CD4-positive, alpha-beta T cell (primary cell): ENCODE measurements around the gene MAPK13. TPM values are rescaled to one million over a fixed set of nuclear protein-coding genes. Genes with fewer than 3 reads are reported as not detected.

ENCODE experiments used
- ATAC-seq: fragments of 200-7000 bp; cut with Tn5 transposase; one replicate; pipeline ENCODE4 v1.10.0; 2022; ENCODE audit warnings: mild to moderate bottlenecking; ENCODE audit not compliant: poor library complexity
- CTCF ChIA-PET: fragments of 350-600 bp; sonication (Branson Sonifier 250); formaldehyde crosslinking; loops from one replicate; lab custom pipeline; 2021; ENCODE audit warnings: antibody characterized with exemption, inconsistent platforms; lab: Charles Lee
- POLR2A ChIA-PET: fragments of 350-600 bp; sonication (Branson Sonifier 250); formaldehyde crosslinking; loops from one replicate; lab custom pipeline; 2021; ENCODE audit warnings: antibody characterized with exemption, inconsistent platforms; lab: Charles Lee
- DNase-seq, 14 experiments: peaks; one replicate each; pipeline ENCODE4 v3.0.0-alpha.2; 2013 to 2020; ENCODE audit warnings: mixed read lengths in 2 of 14
- H3K27ac ChIP-seq, 2 donors: one replicate each; pipeline versions ENCODE4 v1.5.1 to v1.7.0; 2013; ENCODE audit warnings: low read length in 2 of 2, low read depth in 1 of 2, mild to moderate bottlenecking in 1 of 2
- H3K27me3 ChIP-seq, 2 experiments: 1 replicate in 1 of 2; 2 replicates in 1 of 2; pipeline versions ENCODE4 v1.6.1 to v1.7.0; 2013; ENCODE audit warnings: low read length in 2 of 2, control low read depth in 1 of 2, mild to moderate bottlenecking in 1 of 2, moderate library complexity in 1 of 2; ENCODE audit not compliant: insufficient read depth in 2 of 2, control insufficient read depth in 1 of 2
- H3K36me3 ChIP-seq: one replicate; pipeline ENCODE4 v1.6.1; 2013; ENCODE audit warnings: low read length, control low read depth; ENCODE audit not compliant: insufficient read depth
- H3K4me1 ChIP-seq: one replicate; pipeline ENCODE4 v1.6.1; 2013; ENCODE audit warnings: low read length, control low read depth; ENCODE audit not compliant: insufficient read depth
- H3K4me3 ChIP-seq: one replicate; pipeline ENCODE4 v1.5.1; 2013; ENCODE audit warnings: mild to moderate bottlenecking, low read length, moderate library complexity
- H3K9me3 ChIP-seq, 2 experiments: 1 replicate in 1 of 2; 2 replicates in 1 of 2; pipeline versions ENCODE4 v1.6.1 to v1.7.0; 2013; ENCODE audit warnings: low read length in 2 of 2, mild to moderate bottlenecking in 2 of 2, control low read depth in 1 of 2, moderate library complexity in 1 of 2; ENCODE audit not compliant: control insufficient read depth in 1 of 2, insufficient read depth in 1 of 2
- H3K27ac Mint-ChIP-seq: one replicate; pipeline ENCODE4 v1.8.0; 2020; ENCODE audit warnings: mixed read lengths
- H3K27me3 Mint-ChIP-seq: one replicate; pipeline ENCODE4 v1.8.0; 2021; ENCODE audit warnings: mixed read lengths
- H3K36me3 Mint-ChIP-seq: one replicate; pipeline ENCODE4 v1.8.0; 2021; ENCODE audit warnings: low read depth, mixed read lengths
- H3K4me1 Mint-ChIP-seq: one replicate; pipeline ENCODE4 v1.8.0; 2021; ENCODE audit warnings: low read depth, mixed read lengths
- H3K4me3 Mint-ChIP-seq: one replicate; pipeline ENCODE4 v1.8.0; 2020; ENCODE audit warnings: mild to moderate bottlenecking, mixed read lengths
- H3K9me3 Mint-ChIP-seq: one replicate; pipeline ENCODE4 v1.8.0; 2020; ENCODE audit warnings: mixed read lengths
- intact Hi-C, 2 experiments: fragments of 100-400 bp; cut with DNase I in 1 of 2; cut with micrococcal nuclease in 1 of 2; formaldehyde crosslinking; loops; one replicate each; pipeline versions ENCODE4 v1.15.1 to v1.9.0; 2023 to 2025; cut with DNase I, micrococcal nuclease
- total RNA-seq, 174 experiments: library from RNA in 2 of 174; stranded (reverse) in 2 of 174; gene quantifications; one replicate each; pipeline ENCODE4 v1.2.3 and lab custom pipeline; 2021 to 2026
- TF ChIP-seq, protein P1 (sequence below): fragments of 200-600 bp; IDR thresholded peaks from one replicate; pipeline ENCODE4 v1.8.0; 2022; ENCODE audit warnings: antibody characterized with exemption, mild to moderate bottlenecking

Gene MAPK13
- total RNA-seq, 2 experiments from 2014 or later: 58.5 to 63.5 TPM

DNA sequence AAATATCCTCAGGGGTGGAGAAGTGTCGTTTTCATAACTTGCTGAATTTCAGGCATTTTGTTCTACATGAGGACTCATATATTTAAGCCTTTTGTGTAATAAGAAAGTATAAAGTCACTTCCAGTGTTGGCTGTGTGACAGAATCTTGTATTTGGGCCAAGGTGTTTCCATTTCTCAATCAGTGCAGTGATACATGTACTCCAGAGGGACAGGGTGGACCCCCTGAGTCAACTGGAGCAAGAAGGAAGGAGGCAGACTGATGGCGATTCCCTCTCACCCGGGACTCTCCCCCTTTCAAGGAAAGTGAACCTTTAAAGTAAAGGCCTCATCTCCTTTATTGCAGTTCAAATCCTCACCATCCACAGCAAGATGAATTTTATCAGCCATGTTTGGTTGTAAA lies 20.3 kb upstream of the MAPK13 start:
- POLR2A ChIA-PET: interaction anchor here (1.3 to 5.3 kb wide), 5 partner anchors 9 to 85 kb away, joined by 3 to 53 read pairs (median 7); no protein-coding TSS in a partner anchor

DNA sequence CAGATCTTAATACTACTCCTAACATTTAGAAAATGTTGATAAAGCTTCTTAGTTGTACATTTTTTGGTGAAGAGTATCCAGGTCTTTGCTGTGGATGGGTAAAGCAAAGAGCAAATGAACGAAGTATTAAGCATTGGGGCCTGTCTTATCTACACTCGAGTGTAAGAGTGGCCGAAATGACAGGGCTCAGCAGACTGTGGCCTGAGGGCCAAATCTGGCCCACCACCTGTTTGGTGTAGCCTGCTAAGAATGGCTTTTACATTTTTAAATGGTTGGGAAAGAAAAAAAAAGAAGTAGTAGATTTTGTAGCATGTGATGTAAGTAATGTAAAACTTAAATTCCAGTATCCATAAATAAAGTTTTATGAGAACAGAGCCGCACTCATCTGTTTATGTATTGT lies 19.4 kb upstream of the MAPK13 start:
- intact Hi-C loops: no loop called here
- Histone ChIP-seq H3K27me3 (no peaks in the 10 kb centered on the region), H3K4me1 (peaks cover 50% of the 10 kb centered on the region), H3K4me3 (no peak overlapping the region), H3K9me3 (no peaks in the 10 kb centered on the region), H3K27ac (no peak overlapping the region), H3K36me3 (peaks cover 37% of the 10 kb centered on the region)
- no peak for ATAC-seq
- CTCF ChIA-PET: no interaction called here
- POLR2A ChIA-PET: interaction anchor here (1.3 to 5.3 kb wide), 3 partner anchors 10 to 84 kb away, joined by 3 to 53 read pairs (median 4); partner anchors contain the start of gene MAPK13
- H3K4me3 Mint-ChIP-seq: no peak overlapping the region
- H3K36me3 Mint-ChIP-seq: peaks cover 47% of the 10 kb centered on the region
- H3K4me1 Mint-ChIP-seq: peaks cover 65% of the 10 kb centered on the region
- H3K27ac Mint-ChIP-seq: peak overlapping the region; percentile 93
- no peaks in the 10 kb centered on the region for H3K9me3 Mint-ChIP-seq
- H3K27me3 Mint-ChIP-seq: no peaks in the 10 kb centered on the region
- no peak for DNase-seq
- TF ChIP-seq, protein P1, sequence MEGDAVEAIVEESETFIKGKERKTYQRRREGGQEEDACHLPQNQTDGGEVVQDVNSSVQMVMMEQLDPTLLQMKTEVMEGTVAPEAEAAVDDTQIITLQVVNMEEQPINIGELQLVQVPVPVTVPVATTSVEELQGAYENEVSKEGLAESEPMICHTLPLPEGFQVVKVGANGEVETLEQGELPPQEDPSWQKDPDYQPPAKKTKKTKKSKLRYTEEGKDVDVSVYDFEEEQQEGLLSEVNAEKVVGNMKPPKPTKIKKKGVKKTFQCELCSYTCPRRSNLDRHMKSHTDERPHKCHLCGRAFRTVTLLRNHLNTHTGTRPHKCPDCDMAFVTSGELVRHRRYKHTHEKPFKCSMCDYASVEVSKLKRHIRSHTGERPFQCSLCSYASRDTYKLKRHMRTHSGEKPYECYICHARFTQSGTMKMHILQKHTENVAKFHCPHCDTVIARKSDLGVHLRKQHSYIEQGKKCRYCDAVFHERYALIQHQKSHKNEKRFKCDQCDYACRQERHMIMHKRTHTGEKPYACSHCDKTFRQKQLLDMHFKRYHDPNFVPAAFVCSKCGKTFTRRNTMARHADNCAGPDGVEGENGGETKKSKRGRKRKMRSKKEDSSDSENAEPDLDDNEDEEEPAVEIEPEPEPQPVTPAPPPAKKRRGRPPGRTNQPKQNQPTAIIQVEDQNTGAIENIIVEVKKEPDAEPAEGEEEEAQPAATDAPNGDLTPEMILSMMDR: no peak

More for the DNA sequence above, 20.3 kb upstream of the MAPK13 start:
- no peak for ATAC-seq
- H3K4me1 ChIP-seq: peaks cover 43% of the 10 kb centered on the region
- CTCF ChIA-PET: no interaction called here
- no peak overlapping the region for H3K4me3 Mint-ChIP-seq
- H3K9me3 ChIP-seq: no peaks in the 10 kb centered on the region
- no peak for DNase-seq
- H3K27ac Mint-ChIP-seq: peak overlapping the region; percentile 93
- H3K4me3 ChIP-seq: no peak overlapping the region
- H3K36me3 Mint-ChIP-seq: peaks cover 56% of the 10 kb centered on the region
- TF ChIP-seq, protein P1: no peak
- peaks cover 58% of the 10 kb centered on the region for H3K4me1 Mint-ChIP-seq
- peak overlapping the region; percentile 3 to 56 for H3K27ac ChIP-seq
- no peaks in the 10 kb centered on the region for H3K27me3 ChIP-seq
- H3K27me3 Mint-ChIP-seq: no peaks in the 10 kb centered on the region
- H3K36me3 ChIP-seq: peaks cover 41% of the 10 kb centered on the region
- no peaks in the 10 kb centered on the region for H3K9me3 Mint-ChIP-seq
- intact Hi-C loops: no loop called here

DNA sequence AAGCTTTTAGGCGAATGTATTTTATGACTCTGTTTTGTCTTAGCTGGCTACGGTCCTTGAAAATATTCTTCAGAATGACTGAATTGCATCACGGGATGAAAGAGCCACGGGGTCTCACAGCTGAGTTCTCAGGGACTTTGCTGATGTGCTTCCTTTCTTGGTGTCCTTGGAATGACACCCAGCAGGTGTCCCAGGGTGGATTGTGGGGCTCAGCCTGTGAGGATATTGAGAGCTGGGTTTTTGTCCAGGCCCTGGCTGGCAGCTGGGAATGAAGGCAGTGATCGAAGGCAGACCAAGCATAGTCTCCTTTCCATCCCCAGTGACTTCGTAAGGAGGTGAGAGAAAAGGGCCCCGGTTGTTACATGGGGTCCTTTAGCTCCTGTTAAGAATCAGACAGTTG lies 18.8 kb upstream of the MAPK13 start:
- ATAC-seq (no peak), DNase-seq (no peak)
- no peak overlapping the region for H3K4me3 ChIP-seq
- Mint-ChIP-seq H3K4me3 (no peak overlapping the region), H3K4me1 (peaks cover 71% of the 10 kb centered on the region), H3K36me3 (peaks cover 44% of the 10 kb centered on the region), H3K27me3 (no peaks in the 10 kb centered on the region), H3K27ac (peak overlapping the region; percentile 93), H3K9me3 (no peaks in the 10 kb centered on the region)
- ChIA-PET CTCF (interaction anchor here (1.1 kb wide), 1 partner anchor 20 kb away, joined by 3 read pairs; no protein-coding TSS in a partner anchor), POLR2A (interaction anchor here (0.9 to 5.3 kb wide), 4 partner anchors 10 to 84 kb away, joined by 3 to 53 read pairs (median 4); partner anchors contain the start of gene MAPK13)
- H3K9me3 ChIP-seq: no peaks in the 10 kb centered on the region
- no peak overlapping the region for H3K27ac ChIP-seq
- intact Hi-C loops: no loop called here
- peaks cover 33% of the 10 kb centered on the region for H3K36me3 ChIP-seq
- H3K4me1 ChIP-seq: peaks cover 57% of the 10 kb centered on the region
- TF ChIP-seq, protein P1: no peak
- H3K27me3 ChIP-seq: no peaks in the 10 kb centered on the region
